Gastrocnemius medialis (tissue), 4 donors: Measurements from ENCODE around the gene TAS1R3. TPM values are rescaled to one million over a fixed set of nuclear protein-coding genes. Genes with fewer than 3 reads are reported as not detected.
A peak's percentile ranks its signal among the peaks of the same experiment; 100 is the strongest.

Experiments used
- ATAC-seq, 2 donors: fragments of 150-250 bp; one replicate each; pipeline ENCODE4 v1.9.1; 2016
- DNase-seq, 2 donors: peaks; one replicate each; pipeline ENCODE4 v3.0.0-alpha.2; 2019
- H3K27ac ChIP-seq, 4 donors: fragments of 200-600 bp; sonication (generic); 1 replicate in 1 of 4; 2 replicates in 3 of 4; pipeline ENCODE4 v1.5.1; 2016 to 2018; ENCODE audit warnings: mild to moderate bottlenecking in 2 of 4, moderate library complexity in 1 of 4
- H3K27me3 ChIP-seq, 3 donors: fragments of 200-600 bp; sonication (generic) in 2 of 3; 1 replicate in 1 of 3; 2 replicates in 2 of 3; pipeline versions ENCODE4 v1.5.1 to v1.6.0; 2016 to 2019; ENCODE audit warnings: mild to moderate bottlenecking in 1 of 3, moderate library complexity in 1 of 3
- H3K36me3 ChIP-seq, 2 donors: fragments of 200-600 bp; sonication (generic) in 1 of 2; one replicate each; pipeline ENCODE4 v1.5.1; 2017 to 2018
- H3K4me1 ChIP-seq, 2 donors: fragments of 200-600 bp; sonication (generic) in 1 of 2; one replicate each; pipeline ENCODE4 v1.5.1; 2016 to 2017; ENCODE audit warnings: mild to moderate bottlenecking in 2 of 2
- H3K4me3 ChIP-seq, 4 donors: fragments of 200-600 bp; sonication (generic) in 3 of 4; 1 replicate in 1 of 4; 2 replicates in 3 of 4; pipeline ENCODE4 v1.5.1; 2016 to 2019; ENCODE audit warnings: mild to moderate bottlenecking in 2 of 4
- H3K9me3 ChIP-seq, 3 donors: fragments of 200-600 bp; sonication (generic) in 2 of 3; 1 replicate in 1 of 3; 2 replicates in 2 of 3; pipeline ENCODE4 v1.5.1; 2016 to 2019
- CTCF ChIP-seq, 5 experiments: fragments of 450-650 bp in 3 of 5; fragments of 200-600 bp in 2 of 5; sonication (generic) in 2 of 5; IDR thresholded peaks in 4 of 5; conservative IDR thresholded peaks in 1 of 5; 1 replicate in 4 of 5; 2 replicates in 1 of 5; pipeline ENCODE4 v1.5.1; 2016 to 2019; ENCODE audit warnings: antibody characterized with exemption in 5 of 5, mild to moderate bottlenecking in 3 of 5, moderate library complexity in 3 of 5
- POLR2A ChIP-seq, 2 donors: fragments of 450-650 bp; IDR thresholded peaks; one replicate each; pipeline ENCODE4 v1.6.1; 2017; ENCODE audit warnings: antibody characterized with exemption in 2 of 2, mild to moderate bottlenecking in 2 of 2, moderate library complexity in 2 of 2
- in situ Hi-C, 4 donors: fragments of 200-750 bp; cut with MboI; loops; one replicate each; pipeline versions ENCODE4 v1.15.0 to v1.8.0; 2017; ENCODE audit warnings: low sequenced_read_pairs in 4 of 4
- intact Hi-C: fragments of 100-400 bp; cut with DNase I; formaldehyde crosslinking; loops from one replicate; pipeline ENCODE4 v1.15.1; 2023; ENCODE audit warnings: low total_unique reads
- total RNA-seq, 4 donors: library from RNA; depleted of rRNA; stranded (reverse); fragments of >200 nt; gene quantifications; one replicate each; pipeline versions ENCODE4 v1.1.0 to v1.2.3, GENCODE V29; 2016

The TAS1R3 gene
- total RNA-seq, 4 donors from 2014 or later, result 0.20 to 0.44 TPM; not detected in 2

DNA sequence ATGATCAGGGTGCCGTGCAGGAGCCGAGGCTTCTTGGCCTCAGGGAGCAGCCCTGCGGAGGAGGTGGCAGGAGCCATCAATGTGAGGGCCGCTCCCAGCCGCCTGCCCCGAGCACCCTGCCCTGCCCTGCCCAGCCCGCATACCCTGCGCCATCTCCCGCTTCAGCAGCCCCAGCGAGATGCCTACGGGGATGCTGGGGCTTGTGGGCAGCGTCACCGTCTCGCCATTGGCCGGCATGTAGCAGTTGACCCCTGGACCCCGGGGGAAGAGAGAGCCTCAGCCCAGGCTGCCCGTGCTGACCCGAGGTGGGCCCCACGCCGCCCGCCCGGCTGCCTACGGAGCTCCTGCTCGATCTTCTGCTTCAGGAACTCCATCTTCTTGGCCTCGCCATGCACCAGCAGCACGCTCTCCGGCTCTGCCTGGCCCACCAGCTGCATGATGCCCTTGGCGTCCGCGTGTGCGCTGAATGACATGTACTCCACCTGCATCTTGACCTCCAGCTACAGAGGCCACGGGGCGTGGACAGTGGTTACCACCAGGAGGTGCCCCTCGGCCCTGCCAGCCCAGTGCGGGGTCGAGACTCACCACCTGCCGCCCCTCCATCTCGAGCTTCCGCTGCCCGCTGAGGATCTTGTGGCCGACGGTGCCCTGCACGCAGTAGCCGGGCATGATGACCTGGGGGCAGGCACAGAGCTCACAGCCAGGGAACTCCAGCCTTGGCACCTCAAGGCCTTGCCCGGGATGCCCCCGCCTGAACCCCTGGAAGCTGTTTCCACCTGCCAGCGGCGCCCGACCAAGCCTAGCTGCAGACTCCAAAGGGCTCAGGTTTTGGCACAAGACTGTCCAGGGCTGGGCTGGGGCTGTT, 18.4 kb upstream of the TAS1R3 start:
- TF ChIP-seq CTCF (IDR thresholded peaks at IDR 0.05 in 4 of 5, conservative IDR thresholded peaks at IDR 0.05 in 1 of 5), result no peak
- TF ChIP-seq POLR2A (IDR thresholded peaks at IDR 0.05), result no peak
- no peak for DNase-seq
- Histone ChIP-seq H3K9me3 (no peaks in the 10 kb centered on the region), H3K4me3 (no peak overlapping the region), H3K36me3 (peaks cover 0 to 47% of the 10 kb centered on the region in 2 donors), H3K4me1 (peaks cover 11 to 19% of the 10 kb centered on the region in 2 donors), H3K27ac (peak overlapping the region in 2 of 4 donors; percentile 11 to 38), H3K27me3 (no peaks in the 10 kb centered on the region)
- intact Hi-C loops, result loop anchor here (10.0 kb wide), 1 partner anchor 358 kb away; the partner anchor contains the start of gene NOC2L
- no peak for ATAC-seq
- in situ Hi-C loops, result no loop called here

- Histone ChIP-seq H3K27me3 (no peaks in the 10 kb centered on the region), H3K4me1 (peaks cover 20 to 29% of the 10 kb centered on the region in 2 donors), H3K36me3 (peaks cover 0 to 47% of the 10 kb centered on the region in 2 donors), H3K4me3 (no peak overlapping the region), H3K27ac (peak overlapping the region in 1 of 4 donors; percentile 38), H3K9me3 (no peaks in the 10 kb centered on the region)
- ATAC-seq, result no peak
- no peak for DNase-seq
- in situ Hi-C loops, result no loop called here
- intact Hi-C loops, result loop anchor here (10.0 kb wide), 1 partner anchor 359 kb away; the partner anchor contains the start of gene NOC2L
- TF ChIP-seq CTCF (IDR thresholded peaks at IDR 0.05 in 4 of 5, conservative IDR thresholded peaks at IDR 0.05 in 1 of 5) (no peak), POLR2A (IDR thresholded peaks at IDR 0.05) (no peak)
These were observed 17.4 kb upstream of the TAS1R3 start for GRCh38 chr1:1313500-1314236.

DNA sequence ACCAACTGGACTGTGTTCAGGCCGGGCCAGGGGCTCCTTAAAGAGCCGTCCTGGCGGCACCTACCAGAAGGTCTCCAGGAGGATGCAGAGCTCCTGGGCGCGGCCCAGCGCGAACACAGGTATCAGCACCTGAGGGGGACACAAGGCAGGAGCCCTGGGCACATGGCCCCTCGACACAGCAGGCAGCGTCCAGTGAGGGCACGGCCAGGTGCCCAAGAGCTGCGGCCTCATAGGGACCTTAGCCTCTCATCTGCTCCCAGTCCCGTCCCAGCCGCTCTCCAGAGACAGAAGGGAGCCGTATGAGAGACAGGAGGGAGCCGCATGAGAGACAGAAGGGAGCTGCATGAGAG, 16.9 kb upstream of the TAS1R3 start:
- intact Hi-C loops, result loop anchor here (10.0 kb wide), 1 partner anchor 359 kb away; the partner anchor contains the start of gene NOC2L
- no peak overlapping the region for H3K27ac ChIP-seq
- in situ Hi-C loops, result no loop called here
- peaks cover 0 to 50% of the 10 kb centered on the region in 2 donors for H3K36me3 ChIP-seq
- ATAC-seq, result no peak
- H3K4me1 ChIP-seq, result peaks cover 20 to 28% of the 10 kb centered on the region in 2 donors
- no peak for DNase-seq
- no peaks in the 10 kb centered on the region for H3K9me3 ChIP-seq
- no peaks in the 10 kb centered on the region for H3K27me3 ChIP-seq
- TF ChIP-seq CTCF (IDR thresholded peaks at IDR 0.05 in 4 of 5, conservative IDR thresholded peaks at IDR 0.05 in 1 of 5), result no peak
- no peak for TF ChIP-seq POLR2A (IDR thresholded peaks at IDR 0.05)
- H3K4me3 ChIP-seq, result no peak overlapping the region

DNA sequence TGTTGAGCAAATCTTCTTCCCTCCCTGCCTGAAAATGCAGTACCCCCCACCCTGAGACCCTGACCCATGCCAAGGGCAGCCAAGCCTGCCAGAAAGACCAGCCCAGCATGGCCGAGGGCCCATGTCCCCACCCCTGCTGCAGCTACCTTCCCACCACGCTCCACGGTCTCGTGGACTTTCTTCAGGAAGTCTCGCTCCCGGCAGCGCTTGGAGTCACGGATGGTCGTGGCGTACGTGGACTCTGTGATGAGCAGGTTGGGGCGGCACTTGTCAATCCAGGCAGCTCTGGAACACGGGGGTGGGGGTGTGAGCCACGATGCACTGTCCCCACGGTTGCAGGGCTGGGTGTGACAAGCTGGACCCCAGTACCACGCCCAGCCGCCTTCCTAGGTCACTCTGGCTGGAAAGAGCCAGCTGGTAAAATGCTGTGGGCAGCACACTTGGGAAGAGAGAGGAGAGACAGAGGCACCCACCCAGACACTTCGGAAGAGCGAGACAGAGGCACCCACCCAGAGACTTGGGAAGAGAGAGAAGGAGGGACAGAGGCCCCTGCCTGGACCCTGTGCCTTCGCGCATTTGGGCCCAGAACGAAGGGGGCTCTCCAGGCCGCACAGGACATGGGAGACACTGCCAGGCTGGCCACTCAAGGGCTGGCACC, 16.3 kb upstream of the TAS1R3 start:
- no peak overlapping the region for H3K27ac ChIP-seq
- H3K9me3 ChIP-seq, result no peaks in the 10 kb centered on the region
- in situ Hi-C loops, result no loop called here
- H3K27me3 ChIP-seq, result no peaks in the 10 kb centered on the region
- H3K4me3 ChIP-seq, result no peak overlapping the region
- peaks cover 0 to 54% of the 10 kb centered on the region in 2 donors for H3K36me3 ChIP-seq
- TF ChIP-seq CTCF (IDR thresholded peaks at IDR 0.05 in 4 of 5, conservative IDR thresholded peaks at IDR 0.05 in 1 of 5), result no peak
- H3K4me1 ChIP-seq, result peaks cover 15 to 24% of the 10 kb centered on the region in 2 donors
- intact Hi-C loops, result loop anchor here (10.0 kb wide), 1 partner anchor 360 kb away; the partner anchor contains the start of gene NOC2L
- ATAC-seq (no peak), DNase-seq (no peak)
